GM04503 (cell line): ENCODE data around the gene PASD1.

Experiments used
- DNase-seq: peaks from one replicate; pipeline ENCODE4 v3.0.0-alpha.2; 2012; ENCODE audit warnings: low read depth

Gene PASD1

GRCh38 chrX:151701531-151701930, 138.1 kb downstream of the PASD1 start:
- no peak for DNase-seq

- no peak for DNase-seq
Observed at GRCh38 chrX:151702026-151702714, 138.7 kb downstream of the PASD1 start.

- no peak for DNase-seq
Observed at GRCh38 chrX:151702741-151703340, 139.4 kb downstream of the PASD1 start.

GRCh38 chrX:151703487-151703886, 140.0 kb downstream of the PASD1 start:
- DNase-seq = no peak

GRCh38 chrX:151704041-151704663, 140.7 kb downstream of the PASD1 start:
- DNase-seq = no peak

- DNase-seq = no peak
Observed at GRCh38 chrX:151708821-151709220, 145.3 kb downstream of the PASD1 start.

GRCh38 chrX:151710457-151710856, 147.0 kb downstream of the PASD1 start:
- DNase-seq = no peak

GRCh38 chrX:151711154-151711553, 147.7 kb downstream of the PASD1 start:
- DNase-seq = no peak

GRCh38 chrX:151711787-151712186, 148.3 kb downstream of the PASD1 start:
- DNase-seq = no peak

GRCh38 chrX:151712253-151712652, 148.8 kb downstream of the PASD1 start:
- DNase-seq = no peak

- DNase-seq = no peak
Observed at GRCh38 chrX:151713849-151714248, 150.4 kb downstream of the PASD1 start.

GRCh38 chrX:151714362-151714761, 150.9 kb downstream of the PASD1 start:
- no peak for DNase-seq

- no peak for DNase-seq
Observed at GRCh38 chrX:151715752-151716151, 152.3 kb downstream of the PASD1 start, which contains the start of gene FATE1. Gene FATE1, plus strand, starts transcription at chrX:151716035. Its CDS starts 85 bp downstream, at chrX:151716120.

- DNase-seq = no peak
Observed at GRCh38 chrX:151722241-151722846, 158.9 kb downstream of the PASD1 start.

- DNase-seq = no peak
Observed at GRCh38 chrX:151723156-151723760, 159.8 kb downstream of the PASD1 start.

- no peak for DNase-seq
Observed at GRCh38 chrX:151724563-151725337, 161.3 kb downstream of the PASD1 start.

- no peak for DNase-seq
Observed at GRCh38 chrX:151725338-151725614, 161.8 kb downstream of the PASD1 start.
